GM12878 (cell line): ENCODE data around the gene ZSWIM5.

Experiments used
- BACH1 ChIP-seq: fragments of 450-650 bp; IDR thresholded peaks from 2 replicates; pipeline ENCODE4 v1.6.1; 2017; ENCODE audit warnings: mild to moderate bottlenecking, borderline replicate concordance
- CHD1 ChIP-seq: IDR thresholded peaks from 2 replicates; pipeline ENCODE4 v1.6.1; 2012; ENCODE audit warnings: low read depth, low read length, improper control_type of control experiment
- EP300 ChIP-seq, 2 experiments: fragments of 150-350 bp in 1 of 2; IDR thresholded peaks; 2 replicates each; pipeline ENCODE4 v1.6.1; 2011 to 2012; ENCODE audit warnings: low read depth in 2 of 2, low read length in 2 of 2, borderline replicate concordance in 1 of 2, improper control_type of control experiment in 1 of 2, inconsistent platforms in 1 of 2; ENCODE audit not compliant: control insufficient read depth in 1 of 2
- ETV6 ChIP-seq, 2 experiments: fragments of 450-650 bp in 1 of 2; IDR thresholded peaks in 1 of 2; conservative IDR thresholded peaks in 1 of 2; 2 replicates each; pipeline ENCODE4 v1.6.1; 2014; ENCODE audit warnings: antibody characterized with exemption in 1 of 2, borderline replicate concordance in 1 of 2, low read depth in 1 of 2, mild to moderate bottlenecking in 1 of 2, moderate library complexity in 1 of 2
- JUNB ChIP-seq: IDR thresholded peaks from 2 replicates; pipeline ENCODE4 v1.6.1; 2016; ENCODE audit warnings: antibody characterized with exemption, mild to moderate bottlenecking
- NR2C2 ChIP-seq: IDR thresholded peaks from 2 replicates; pipeline ENCODE4 v1.6.1; 2011; ENCODE audit warnings: borderline replicate concordance, low read depth; ENCODE audit not compliant: control insufficient read depth, insufficient read length
- PAX5 ChIP-seq: IDR thresholded peaks from 2 replicates; pipeline ENCODE4 v1.6.1; 2011; ENCODE audit warnings: low read depth, low read length, borderline replicate concordance
- PAX8 ChIP-seq: fragments of 450-650 bp; IDR thresholded peaks from 2 replicates; pipeline ENCODE4 v1.6.1; 2017; ENCODE audit warnings: mild to moderate bottlenecking, moderate library complexity
- PML ChIP-seq: IDR thresholded peaks from 2 replicates; pipeline ENCODE4 v1.6.1; 2012; ENCODE audit warnings: low read length, inconsistent platforms
- RAD21 ChIP-seq: IDR thresholded peaks from 2 replicates; pipeline ENCODE4 v1.6.1; 2011; ENCODE audit warnings: mild to moderate bottlenecking, low read depth, low read length, moderate library complexity; ENCODE audit not compliant: insufficient read depth
- RFX5 ChIP-seq: IDR thresholded peaks from 2 replicates; pipeline ENCODE4 v1.6.1; 2011; ENCODE audit warnings: low read depth, low read length, improper control_type of control experiment
- TCF7 ChIP-seq: IDR thresholded peaks from 2 replicates; pipeline ENCODE4 v1.6.1; 2014; ENCODE audit warnings: antibody characterized with exemption, borderline replicate concordance
- TF ChIP-seq, protein P1 (sequence below): fragments of 450-650 bp; IDR thresholded peaks from 2 replicates; pipeline ENCODE4 v1.6.1; 2017; ENCODE audit warnings: mild to moderate bottlenecking, moderate library complexity
- TF ChIP-seq, protein P2 (sequence below), 3 experiments: IDR thresholded peaks in 2 of 3; conservative IDR thresholded peaks in 1 of 3; 2 replicates each; pipeline ENCODE4 v1.5.1; 2011; ENCODE audit warnings: low read depth in 3 of 3, low read length in 3 of 3, mild to moderate bottlenecking in 3 of 3, control low read depth in 2 of 3, moderate library complexity in 2 of 3, inconsistent platforms in 1 of 3, mixed read lengths in 1 of 3; ENCODE audit not compliant: control insufficient read depth in 2 of 3, insufficient read depth in 1 of 3; ENCODE audit errors: extremely low read depth in 1 of 3

GRCh38 chr1:45134461-45134873, 71.9 kb downstream of the ZSWIM5 start:
- TF ChIP-seq ETV6 (conservative IDR thresholded peaks at IDR 0.05 in 1 of 2, IDR thresholded peaks at IDR 0.05 in 1 of 2; ENCODE audit: borderline replicate concordance in 1 of 2, low read depth in 1 of 2) (no peak), NR2C2 (no peak), PAX8 (no peak), RAD21 (no peak), TCF7 (no peak), PML (no peak), BACH1 (no peak), CHD1 (no peak), RFX5 (no peak), PAX5 (no peak), EP300 (IDR thresholded peaks at IDR 0.05; ENCODE audit: borderline replicate concordance in 1 of 2, control insufficient read depth in 1 of 2, low read depth in 2 of 2, low read length in 2 of 2) (no peak), JUNB (no peak)
- TF ChIP-seq, protein P1, sequence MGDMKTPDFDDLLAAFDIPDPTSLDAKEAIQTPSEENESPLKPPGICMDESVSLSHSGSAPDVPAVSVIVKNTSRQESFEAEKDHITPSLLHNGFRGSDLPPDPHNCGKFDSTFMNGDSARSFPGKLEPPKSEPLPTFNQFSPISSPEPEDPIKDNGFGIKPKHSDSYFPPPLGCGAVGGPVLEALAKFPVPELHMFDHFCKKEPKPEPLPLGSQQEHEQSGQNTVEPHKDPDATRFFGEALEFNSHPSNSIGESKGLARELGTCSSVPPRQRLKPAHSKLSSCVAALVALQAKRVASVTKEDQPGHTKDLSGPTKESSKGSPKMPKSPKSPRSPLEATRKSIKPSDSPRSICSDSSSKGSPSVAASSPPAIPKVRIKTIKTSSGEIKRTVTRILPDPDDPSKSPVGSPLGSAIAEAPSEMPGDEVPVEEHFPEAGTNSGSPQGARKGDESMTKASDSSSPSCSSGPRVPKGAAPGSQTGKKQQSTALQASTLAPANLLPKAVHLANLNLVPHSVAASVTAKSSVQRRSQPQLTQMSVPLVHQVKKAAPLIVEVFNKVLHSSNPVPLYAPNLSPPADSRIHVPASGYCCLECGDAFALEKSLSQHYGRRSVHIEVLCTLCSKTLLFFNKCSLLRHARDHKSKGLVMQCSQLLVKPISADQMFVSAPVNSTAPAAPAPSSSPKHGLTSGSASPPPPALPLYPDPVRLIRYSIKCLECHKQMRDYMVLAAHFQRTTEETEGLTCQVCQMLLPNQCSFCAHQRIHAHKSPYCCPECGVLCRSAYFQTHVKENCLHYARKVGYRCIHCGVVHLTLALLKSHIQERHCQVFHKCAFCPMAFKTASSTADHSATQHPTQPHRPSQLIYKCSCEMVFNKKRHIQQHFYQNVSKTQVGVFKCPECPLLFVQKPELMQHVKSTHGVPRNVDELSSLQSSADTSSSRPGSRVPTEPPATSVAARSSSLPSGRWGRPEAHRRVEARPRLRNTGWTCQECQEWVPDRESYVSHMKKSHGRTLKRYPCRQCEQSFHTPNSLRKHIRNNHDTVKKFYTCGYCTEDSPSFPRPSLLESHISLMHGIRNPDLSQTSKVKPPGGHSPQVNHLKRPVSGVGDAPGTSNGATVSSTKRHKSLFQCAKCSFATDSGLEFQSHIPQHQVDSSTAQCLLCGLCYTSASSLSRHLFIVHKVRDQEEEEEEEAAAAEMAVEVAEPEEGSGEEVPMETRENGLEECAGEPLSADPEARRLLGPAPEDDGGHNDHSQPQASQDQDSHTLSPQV = no peak
- TF ChIP-seq, protein P2, sequence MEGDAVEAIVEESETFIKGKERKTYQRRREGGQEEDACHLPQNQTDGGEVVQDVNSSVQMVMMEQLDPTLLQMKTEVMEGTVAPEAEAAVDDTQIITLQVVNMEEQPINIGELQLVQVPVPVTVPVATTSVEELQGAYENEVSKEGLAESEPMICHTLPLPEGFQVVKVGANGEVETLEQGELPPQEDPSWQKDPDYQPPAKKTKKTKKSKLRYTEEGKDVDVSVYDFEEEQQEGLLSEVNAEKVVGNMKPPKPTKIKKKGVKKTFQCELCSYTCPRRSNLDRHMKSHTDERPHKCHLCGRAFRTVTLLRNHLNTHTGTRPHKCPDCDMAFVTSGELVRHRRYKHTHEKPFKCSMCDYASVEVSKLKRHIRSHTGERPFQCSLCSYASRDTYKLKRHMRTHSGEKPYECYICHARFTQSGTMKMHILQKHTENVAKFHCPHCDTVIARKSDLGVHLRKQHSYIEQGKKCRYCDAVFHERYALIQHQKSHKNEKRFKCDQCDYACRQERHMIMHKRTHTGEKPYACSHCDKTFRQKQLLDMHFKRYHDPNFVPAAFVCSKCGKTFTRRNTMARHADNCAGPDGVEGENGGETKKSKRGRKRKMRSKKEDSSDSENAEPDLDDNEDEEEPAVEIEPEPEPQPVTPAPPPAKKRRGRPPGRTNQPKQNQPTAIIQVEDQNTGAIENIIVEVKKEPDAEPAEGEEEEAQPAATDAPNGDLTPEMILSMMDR (IDR thresholded peaks at IDR 0.05 in 2 of 3, conservative IDR thresholded peaks at IDR 0.05 in 1 of 3; ENCODE audit: control insufficient read depth in 2 of 3, extremely low read depth in 1 of 3, insufficient read depth in 1 of 3, low read depth in 3 of 3, low read length in 3 of 3) = no peak
